Small intestine (tissue), 7 donors: ENCODE data around the gene STING1. TPM values are rescaled to one million over a fixed set of nuclear protein-coding genes. Genes with fewer than 3 reads are reported as not detected.

Experiments used
- DNase-seq, 2 donors: peaks; one replicate each; pipeline versions ENCODE4 v3.0.0 to v3.0.0-alpha.2; 2013
- FAIRE-seq: peaks from 2 replicates; lab custom pipeline; 2012; peaks lifted over from hg19 to GRCh38; lab: Jason Lieb, UNC
- H3K27ac ChIP-seq, 3 donors: one replicate each; pipeline ENCODE4 v1.5.1; 2013; ENCODE audit warnings: low read length in 2 of 3, mild to moderate bottlenecking in 2 of 3, control low read depth in 1 of 3, inconsistent platforms in 1 of 3, low read depth in 1 of 3, moderate library complexity in 1 of 3
- H3K27me3 ChIP-seq, 3 donors: one replicate each; pipeline ENCODE4 v1.6.1; 2013; ENCODE audit warnings: low read length in 3 of 3, inconsistent platforms in 1 of 3; ENCODE audit not compliant: control insufficient read depth in 3 of 3, insufficient read depth in 3 of 3
- H3K36me3 ChIP-seq, 3 donors: one replicate each; pipeline ENCODE4 v1.6.1; 2013; ENCODE audit warnings: low read length in 3 of 3, inconsistent platforms in 1 of 3, low read depth in 1 of 3, mild to moderate bottlenecking in 1 of 3, moderate library complexity in 1 of 3; ENCODE audit not compliant: control insufficient read depth in 3 of 3, insufficient read depth in 2 of 3
- H3K4me1 ChIP-seq, 3 donors: one replicate each; pipeline ENCODE4 v1.6.1; 2013; ENCODE audit warnings: low read length in 2 of 3, inconsistent platforms in 1 of 3, low read depth in 1 of 3, mild to moderate bottlenecking in 1 of 3, moderate library complexity in 1 of 3; ENCODE audit not compliant: control insufficient read depth in 3 of 3, insufficient read depth in 2 of 3
- H3K4me3 ChIP-seq, 3 donors: one replicate each; pipeline ENCODE4 v1.5.1; 2013; ENCODE audit warnings: low read length in 3 of 3, control low read depth in 1 of 3, inconsistent platforms in 1 of 3, low read depth in 1 of 3, mild to moderate bottlenecking in 1 of 3, moderate library complexity in 1 of 3
- H3K9me3 ChIP-seq, 2 donors: one replicate each; pipeline ENCODE4 v1.6.1; 2013; ENCODE audit warnings: low read depth in 1 of 2, low read length in 1 of 2; ENCODE audit not compliant: control insufficient read depth in 2 of 2, insufficient read depth in 1 of 2
- WGBS, 3 donors: extraction: QIAGEN DNeasy Blood & Tissue Kit; methylation state at CpG; one replicate each; pipeline ENCODE4 v1.1.7; 2013; 5-methylcytosine and 5-hydroxymethylcytosine counted together
- polyA plus RNA-seq, 4 donors: library from polyadenylated mRNA; stranded (reverse) in 3 of 4; unstranded in 1 of 4; fragments of 200-250 nt in 3 of 4; fragments of 120-200 nt in 1 of 4; gene quantifications; one replicate each; pipeline versions ENCODE4 v1.2.1 to v1.2.3, GENCODE V29; 2013
- donor health status: healthy with polysubstance abuse.
- donor health status: control.
- donor health status: control.
- donor health status: Bipolar disorder and iron deficiency.
- donor health status: healthy.

Gene STING1
- polyA plus RNA-seq, 4 donors = 2.2 to 23.0 (median 8.5) TPM

- Histone ChIP-seq H3K4me1 (no peaks in the 10 kb centered on the region), H3K9me3 (no peaks in the 10 kb centered on the region), H3K27ac (no peak overlapping the region), H3K36me3 (peaks cover 0 to 5% (median 1%) of the 10 kb centered on the region in 3 donors), H3K27me3 (no peaks in the 10 kb centered on the region), H3K4me3 (no peak overlapping the region)
- FAIRE-seq = no peak
- no peak for DNase-seq
- WGBS, 3 donors = 76 to 91% (median 80%) methylated on average over 1 of the region's 1 CpG
These were observed 50.9 kb downstream of the STING1 start for GRCh38 chr5:139431706-139432105.

- no peak overlapping the region for H3K27ac ChIP-seq
- H3K27me3 ChIP-seq = no peaks in the 10 kb centered on the region
- peaks cover 0 to 13% (median 3%) of the 10 kb centered on the region in 3 donors for H3K36me3 ChIP-seq
- H3K4me3 ChIP-seq = no peak overlapping the region
- no peak for DNase-seq
- H3K4me1 ChIP-seq = no peaks in the 10 kb centered on the region
- FAIRE-seq = no peak
- 55 to 64% (median 56%) methylated on average over 2 of the region's 2 CpGs for WGBS, 3 donors
- H3K9me3 ChIP-seq = no peaks in the 10 kb centered on the region
These were observed 52.5 kb downstream of the STING1 start for GRCh38 chr5:139430015-139430414.

- no peak for FAIRE-seq
- WGBS, 3 donors = 78 to 82% (median 79%) methylated on average over 8 of the region's 8 CpGs
These were observed 56.2 kb downstream of the STING1 start for GRCh38 chr5:139426203-139426885.

More at GRCh38 chr5:139426203-139426885, 56.2 kb downstream of the STING1 start:
- Histone ChIP-seq H3K9me3 (no peaks in the 10 kb centered on the region), H3K4me3 (no peak overlapping the region), H3K27ac (no peak overlapping the region), H3K27me3 (no peaks in the 10 kb centered on the region), H3K4me1 (no peaks in the 10 kb centered on the region), H3K36me3 (peaks cover 0 to 23% (median 3%) of the 10 kb centered on the region in 3 donors)
- DNase-seq = no peak

Other genes with a start within 250 kb of the STING1 start
- gene MATR3, start 189.0 kb downstream of the STING1 start, polyA plus RNA-seq = 100 to 1,000 TPM in 2 of 4 donors, 10 to 100 TPM in 2; 63.1 to 283 (median 100) TPM
- gene PAIP2, start 140.9 kb downstream of the STING1 start, polyA plus RNA-seq = 10 to 100 TPM; 43.6 to 65.2 (median 57.7) TPM
- 10 to 100 TPM in 3 of 4 donors, 1 to 10 TPM in 1; 7.1 to 29.3 (median 12.4) TPM for gene SLC23A1, start 99.5 kb downstream of the STING1 start, polyA plus RNA-seq
- gene MZB1, start 92.8 kb downstream of the STING1 start, polyA plus RNA-seq = 10 to 100 TPM in 2 of 4 donors, 1 to 10 TPM in 2; 1.7 to 58.9 (median 8.3) TPM
- 1 to 10 TPM in 2 of 4 donors, under 1 TPM in 2; 0.45 to 2.3 (median 0.79) TPM for gene PROB1, start 87.7 kb downstream of the STING1 start, polyA plus RNA-seq
- 10 to 100 TPM in 2 of 4 donors, 1 to 10 TPM in 2; 7.2 to 15.1 (median 10.7) TPM for gene SPATA24, start 78.7 kb downstream of the STING1 start, polyA plus RNA-seq
- gene DNAJC18, start 43.2 kb downstream of the STING1 start, polyA plus RNA-seq = 1 to 10 TPM in 3 of 4 donors, under 1 TPM in 1; 0.67 to 3.8 (median 3.2) TPM
- 10 to 100 TPM in 2 of 4 donors, 1 to 10 TPM in 2; 1.6 to 47.6 (median 7.7) TPM for gene ECSCR, start 20.0 kb downstream of the STING1 start, polyA plus RNA-seq
- gene SMIM33, start 11.8 kb downstream of the STING1 start, polyA plus RNA-seq = 1 to 10 TPM in 1 of 4 donors, under 1 TPM in 2, not detected in 1; 0.01 to 1.9 (median 0.45) TPM
- gene UBE2D2, start 78.6 kb upstream of the STING1 start, polyA plus RNA-seq = 100 to 1,000 TPM in 1 of 4 donors, 10 to 100 TPM in 3; 74.3 to 118 (median 95.3) TPM
- 10 to 100 TPM in 3 of 4 donors, 1 to 10 TPM in 1; 3.8 to 89.4 (median 18.2) TPM for gene CXXC5, start 165.6 kb upstream of the STING1 start, polyA plus RNA-seq